ENCODE measurements around the gene ABCA13. TPM values are rescaled to one million over a fixed set of nuclear protein-coding genes. Genes with fewer than 3 reads are reported as not detected.

The ABCA13 gene
- polyA plus RNA-seq, 3 donors = 0.19 to 0.38 TPM; not detected in 1

- no peak overlapping the region for H3K27ac ChIP-seq (ENCODE audit: low read depth, low read length)
- 84 to 93% (median 91%) methylated on average over 1 of the region's 1 CpG for WGBS, 3 donors
These were observed 464.5 kb downstream of the ABCA13 start for GRCh38 chr7:48635796-48636195.

GRCh38 chr7:48636391-48637015 lies 465.2 kb downstream of the ABCA13 start:
- WGBS, 3 donors = 41 to 75% (median 59%) methylated on average over 3 of the region's 3 CpGs
- no peak overlapping the region for H3K27ac ChIP-seq (ENCODE audit: low read depth, low read length)

- no peak overlapping the region for H3K27ac ChIP-seq (ENCODE audit: low read depth, low read length)
- WGBS, 3 donors = 7 to 62% (median 51%) methylated on average over 1 of the region's 1 CpG
These were observed 466.1 kb downstream of the ABCA13 start for GRCh38 chr7:48637382-48637781.

GRCh38 chr7:48638041-48638440 lies 466.8 kb downstream of the ABCA13 start:
- H3K27ac ChIP-seq (ENCODE audit: low read depth, low read length) = no peak overlapping the region
- 70 to 89% (median 82%) methylated on average over 6 of the region's 6 CpGs for WGBS, 3 donors

- 53 to 57% (median 53%) methylated on average over 2 of the region's 2 CpGs for WGBS, 3 donors
These were observed 472.3 kb downstream of the ABCA13 start for GRCh38 chr7:48643431-48644013.

GRCh38 chr7:48658138-48658537 lies 486.9 kb downstream of the ABCA13 start:
- no peak overlapping the region for H3K27ac ChIP-seq (ENCODE audit: low read depth, low read length)
- 57 to 93% (median 91%) methylated on average over 2 of the region's 2 CpGs for WGBS, 3 donors

More at GRCh38 chr7:48643431-48644013, 472.3 kb downstream of the ABCA13 start:
- no peak overlapping the region for H3K27ac ChIP-seq (ENCODE audit: low read depth, low read length)

- 46 to 56% (median 51%) methylated on average over 5 of the region's 5 CpGs for WGBS, 3 donors
- no peak overlapping the region for H3K27ac ChIP-seq (ENCODE audit: low read depth, low read length)
These were observed 489.1 kb downstream of the ABCA13 start for GRCh38 chr7:48660306-48660870.

- no peak overlapping the region for H3K27ac ChIP-seq (ENCODE audit: low read depth, low read length)
- WGBS, 3 donors = 81 to 88% (median 86%) methylated on average over 4 of the region's 4 CpGs
These were observed 493.0 kb downstream of the ABCA13 start for GRCh38 chr7:48664241-48664640.

- no peak overlapping the region for H3K27ac ChIP-seq (ENCODE audit: low read depth, low read length)
- 49 to 72% (median 63%) methylated on average over 4 of the region's 4 CpGs for WGBS, 3 donors
These were observed 494.3 kb downstream of the ABCA13 start for GRCh38 chr7:48665353-48666135.

GRCh38 chr7:48667407-48667806 lies 496.1 kb downstream of the ABCA13 start:
- 45 to 63% (median 53%) methylated on average over 1 of the region's 1 CpG for WGBS, 3 donors
- H3K27ac ChIP-seq (ENCODE audit: low read depth, low read length) = no peak overlapping the region

- no peak overlapping the region for H3K27ac ChIP-seq (ENCODE audit: low read depth, low read length)
- WGBS, 3 donors = 35 to 70% (median 64%) methylated on average over 1 of the region's 1 CpG
These were observed 500.4 kb downstream of the ABCA13 start for GRCh38 chr7:48671656-48672055.

- H3K27ac ChIP-seq (ENCODE audit: low read depth, low read length) = no peak overlapping the region
- WGBS, 3 donors = 30 to 65% (median 64%) methylated on average over 2 of the region's 2 CpGs
These were observed 509.7 kb downstream of the ABCA13 start for GRCh38 chr7:48681006-48681405.

- no peak overlapping the region for H3K27ac ChIP-seq (ENCODE audit: low read depth, low read length)
- 37 to 58% (median 53%) methylated on average over 1 of the region's 1 CpG for WGBS, 3 donors
These were observed 520.5 kb downstream of the ABCA13 start for GRCh38 chr7:48691788-48692187.

Other genes starting within 250 kb of the ABCA13 start
- 1 to 10 TPM in 1 of 3 donors, under 1 TPM in 2; 0.10 to 1.6 (median 0.68) TPM for gene PKD1L1, start 223.0 kb upstream of the ABCA13 start, polyA plus RNA-seq
- gene HUS1, start 191.8 kb upstream of the ABCA13 start, polyA plus RNA-seq = 10 to 100 TPM in 2 of 3 donors, 1 to 10 TPM in 1; 9.1 to 12.6 (median 11.4) TPM
- gene SUN3, start 142.4 kb upstream of the ABCA13 start, polyA plus RNA-seq = not detected
- not detected for gene C7orf57, start 135.9 kb upstream of the ABCA13 start, polyA plus RNA-seq
- gene UPP1, start 82.2 kb upstream of the ABCA13 start, polyA plus RNA-seq = 10 to 100 TPM; 11.6 to 77.4 (median 34.0) TPM

All from adipose tissue (tissue), 3 donors.